Measurements from ENCODE around the gene UGT1A9.

DNA sequence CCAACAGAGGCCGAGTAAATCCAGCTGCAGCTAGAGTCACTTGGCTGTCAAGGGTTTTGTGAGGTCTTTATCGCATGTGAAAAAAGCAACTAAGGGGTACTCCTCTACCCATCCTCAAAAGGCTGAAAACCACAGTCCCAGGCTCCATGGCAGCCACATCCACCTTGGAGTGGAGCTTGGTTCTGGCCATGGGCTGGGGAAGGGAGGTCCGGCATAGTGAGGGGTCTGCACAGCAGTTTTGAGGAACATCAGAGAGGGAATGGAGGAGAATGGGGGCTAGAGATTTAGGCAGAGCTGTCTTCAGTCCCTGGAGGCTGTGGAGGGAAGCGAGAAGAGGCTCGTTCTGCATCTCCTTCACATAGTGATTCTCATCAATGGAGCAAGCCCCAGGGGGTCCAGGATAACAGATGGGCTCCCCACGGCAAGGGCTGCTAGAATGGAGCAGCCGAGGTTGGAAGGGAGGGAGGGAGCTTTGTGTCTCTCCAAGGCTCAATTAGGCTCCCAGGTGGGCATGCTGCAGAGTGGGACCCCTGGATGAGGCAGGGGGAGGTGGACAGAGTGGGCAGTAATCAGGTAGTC is 127.5 kb downstream of the UGT1A9 start:
- no peak for TF ChIP-seq CTCF (IDR thresholded peaks at IDR 0.05)
- TF ChIP-seq EZH2 (IDR thresholded peaks at IDR 0.05), result no peak
- TF ChIP-seq EZH2phosphoT487 (IDR thresholded peaks at IDR 0.05), result no peak
